HepG2 (cell line): Measurements from ENCODE around the gene PIEZO2. TPM values are rescaled to one million over a fixed set of nuclear protein-coding genes. Genes with fewer than 3 reads are reported as not detected.

Experiments used
- ATAC-seq: fragments of 200-7000 bp; cut with Tn5 transposase; 3 replicates; pipeline ENCODE4 v1.9.1; 2020; ENCODE audit warnings: mild to moderate bottlenecking, moderate library complexity
- BruUV-seq: library from RNA; stranded (reverse); fragments of 400-500 nt; replicated peaks from 2 replicates; lab custom pipeline; 2021; lab: Mats Ljungman, UMichigan
- CTCF ChIA-PET: fragments of 300-600 bp; formaldehyde crosslinking; extraction: SDS; loops from one replicate; lab custom pipeline; 2021; ENCODE audit warnings: low total read pairs, inconsistent platforms, low intra/inter-chr PET ratio; lab: Yijun Ruan, JAX
- POLR2A ChIA-PET: fragments of 350-600 bp; sonication (Branson Sonifier 250); formaldehyde crosslinking; loops from one replicate; lab custom pipeline; 2020; ENCODE audit warnings: antibody characterized with exemption, inconsistent platforms; lab: Yijun Ruan, JAX
- DNase-seq: peaks from one replicate; pipeline ENCODE4 v3.0.0-alpha.2; 2015; ENCODE audit warnings: low spot score
- FAIRE-seq: peaks from 3 replicates; lab custom pipeline; 2011; peaks lifted over from hg19 to GRCh38; lab: Jason Lieb, UNC
- H2AFZ ChIP-seq: one replicate; pipeline ENCODE4 v1.6.1; 2011; ENCODE audit warnings: low read length, inconsistent platforms
- H3K27ac ChIP-seq: fragments of 300-600 bp; 3 replicates; pipeline ENCODE4 v1.8.0; 2011; ENCODE audit warnings: mixed run types, mild to moderate bottlenecking, mixed read lengths, low read length, inconsistent platforms; ENCODE audit not compliant: insufficient read depth; ENCODE audit errors: extremely low read length
- H3K27me3 ChIP-seq, 2 experiments: fragments of 200-600 bp in 1 of 2; 2 replicates in 1 of 2; 3 replicates in 1 of 2; pipeline versions ENCODE4 v1.6.0 to v1.8.0; 2011; ENCODE audit warnings: low read length in 2 of 2, mild to moderate bottlenecking in 2 of 2, moderate library complexity in 2 of 2, inconsistent platforms in 1 of 2; ENCODE audit not compliant: insufficient read depth in 2 of 2, control insufficient read depth in 1 of 2
- H3K36me3 ChIP-seq, 2 experiments: fragments of 200-600 bp in 1 of 2; replicated peaks in 1 of 2; 2 replicates in 1 of 2; 3 replicates in 1 of 2; pipeline versions ENCODE4 v1.5.1 to v1.8.0; 2011; ENCODE audit warnings: low read length in 2 of 2, inconsistent platforms in 1 of 2; ENCODE audit not compliant: insufficient read depth in 2 of 2, control insufficient read depth in 1 of 2
- H3K4me1 ChIP-seq: 2 replicates; pipeline ENCODE4 v1.5.1; 2012; ENCODE audit warnings: low read length, inconsistent platforms; ENCODE audit not compliant: insufficient read depth
- H3K4me2 ChIP-seq: 2 replicates; pipeline ENCODE4 v1.6.0; 2011; ENCODE audit warnings: low read depth, low read length, inconsistent platforms
- H3K4me3 ChIP-seq, 3 experiments: fragments of 200-600 bp in 1 of 3; sonication (generic), shearing (Covaris generic) in 1 of 3; replicated peaks in 1 of 3; 2 replicates each; pipeline ENCODE4 v1.5.1; 2011 to 2016; ENCODE audit warnings: low read length in 3 of 3, inconsistent platforms in 2 of 3, low read depth in 2 of 3, mild to moderate bottlenecking in 2 of 3, control low read depth in 1 of 3, mixed read lengths in 1 of 3; ENCODE audit not compliant: insufficient read depth in 1 of 3
- H3K79me2 ChIP-seq: one replicate; pipeline ENCODE4 v1.6.1; 2011; ENCODE audit warnings: low read length, inconsistent platforms; ENCODE audit not compliant: insufficient read depth
- H3K9ac ChIP-seq: 2 replicates; pipeline ENCODE4 v1.6.0; 2011; ENCODE audit warnings: mild to moderate bottlenecking, low read depth, low read length, inconsistent platforms; ENCODE audit not compliant: insufficient read depth
- H3K9me3 ChIP-seq: 2 replicates; pipeline ENCODE4 v1.5.1; 2012; ENCODE audit warnings: mild to moderate bottlenecking, low read length
- H4K20me1 ChIP-seq: 2 replicates; pipeline ENCODE4 v1.6.0; 2011; ENCODE audit warnings: inconsistent platforms, mild to moderate bottlenecking, low read length, moderate library complexity; ENCODE audit not compliant: insufficient read depth
- ARID2 ChIP-seq: sonication (generic); formaldehyde crosslinking; IDR thresholded peaks from 2 replicates; pipeline ENCODE4 v1.8.1; 2022; ENCODE audit warnings: mild to moderate bottlenecking, missing genetic modification reagents, borderline replicate concordance
- GTF2F1 ChIP-seq: fragments of 150-350 bp; IDR thresholded peaks from 2 replicates; pipeline ENCODE4 v1.6.1; 2014; ENCODE audit warnings: low read length
- HMGA1 ChIP-seq: sonication (generic); formaldehyde crosslinking; conservative IDR thresholded peaks from 2 replicates; pipeline ENCODE4 v1.4.0; 2020; ENCODE audit warnings: missing genetic modification reagents
- KLF12 ChIP-seq: sonication (generic); formaldehyde crosslinking; IDR thresholded peaks from 2 replicates; pipeline ENCODE4 v1.4.0; 2020; ENCODE audit warnings: missing genetic modification reagents, borderline replicate concordance
- KLF9 ChIP-seq: IDR thresholded peaks from 2 replicates; pipeline ENCODE4 v1.6.1; 2016; ENCODE audit warnings: low read depth
- NFE2 ChIP-seq: sonication (generic); formaldehyde crosslinking; IDR thresholded peaks from 2 replicates; pipeline ENCODE4 v1.4.0; 2020; ENCODE audit warnings: missing genetic modification reagents
- RXRB ChIP-seq: IDR thresholded peaks from 2 replicates; pipeline ENCODE4 v1.6.1; 2016; ENCODE audit warnings: borderline replicate concordance, missing genetic modification reagents, missing compliant biosample characterization
- ZNF333 ChIP-seq: sonication (generic); formaldehyde crosslinking; IDR thresholded peaks from 2 replicates; pipeline ENCODE4 v1.4.0; 2020; ENCODE audit warnings: mild to moderate bottlenecking, missing genetic modification reagents, borderline replicate concordance
- ZNF674 ChIP-seq: sonication (generic); formaldehyde crosslinking; IDR thresholded peaks from 2 replicates; pipeline ENCODE4 v1.5.0; 2020; ENCODE audit warnings: low read depth, mild to moderate bottlenecking, missing genetic modification reagents
- ZNF83 ChIP-seq: sonication (generic); formaldehyde crosslinking; IDR thresholded peaks from 2 replicates; pipeline ENCODE4 v1.4.0; 2020; ENCODE audit warnings: missing genetic modification reagents, mild to moderate bottlenecking, borderline replicate concordance
- ZZZ3 ChIP-seq: sonication (generic); formaldehyde crosslinking; IDR thresholded peaks from 2 replicates; pipeline ENCODE4 v1.4.0; 2020; ENCODE audit warnings: missing genetic modification reagents, mild to moderate bottlenecking, borderline replicate concordance
- WGBS: methylation state at CpG from one replicate; pipeline ENCODE4 v1.1.6; 2017; ENCODE audit warnings: low lambda C conversion rate; 5-methylcytosine and 5-hydroxymethylcytosine counted together
- in situ Hi-C: cut with HindIII; loops from 2 replicates; pipeline ENCODE4 v1.10.0; 2017; ENCODE audit warnings: low pct_unique_long_range_greater_than_20kb; ENCODE audit not compliant: extremely low pct_ligation_motif_present
- intact Hi-C: fragments of 100-400 bp; cut with micrococcal nuclease; formaldehyde crosslinking; loops from one replicate; pipeline ENCODE4 v1.10.0; 2022; ENCODE audit not compliant: unreplicated experiment
- polyA plus RNA-seq, 8 experiments: library from polyadenylated mRNA; depleted of rRNA in 3 of 8; stranded (reverse) in 7 of 8; unstranded in 1 of 8; fragments of >200 nt; fragmentation: Illumina TruSeq in 4 of 8; extraction: Trizol in 4 of 8; gene quantifications; 2 replicates each; pipeline versions ENCODE4 v1.2.1 to v1.2.3, GENCODE V29; 2011 to 2016; ENCODE audit warnings: low read depth in 4 of 8, missing spikeins in 1 of 8, mixed read lengths in 1 of 8; ENCODE audit not compliant: insufficient read depth in 1 of 8
- total RNA-seq, 5 experiments: library from RNA; depleted of rRNA; stranded (reverse); fragments of >200 nt; fragmentation: Illumina TruSeq; extraction: Trizol; gene quantifications; 2 replicates each; pipeline ENCODE4 v1.2.3, GENCODE V29; 2016; ENCODE audit warnings: low read depth in 1 of 5
- TF ChIP-seq, protein P1 (sequence below): sonication (generic); formaldehyde crosslinking; IDR thresholded peaks from 2 replicates; pipeline ENCODE4 v1.4.0; 2020; ENCODE audit warnings: missing genetic modification reagents
- TF ChIP-seq, protein P2 (sequence below): sonication (generic); formaldehyde crosslinking; IDR thresholded peaks from 2 replicates; pipeline ENCODE4 v1.8.1; 2022; ENCODE audit warnings: mild to moderate bottlenecking, missing genetic modification reagents
- TF ChIP-seq, protein P3 (sequence below): sonication (generic); formaldehyde crosslinking; conservative IDR thresholded peaks from 2 replicates; pipeline ENCODE4 v1.8.0; 2022; ENCODE audit warnings: low read depth, missing genetic modification reagents
- TF ChIP-seq, protein P4 (sequence below): IDR thresholded peaks from 2 replicates; pipeline ENCODE4 v1.6.1; 2016; ENCODE audit warnings: low read depth, control low read depth

The PIEZO2 gene
- total and polyA plus RNA-seq, 2 of the 13 experiments (the other 11 are each of a cell fraction or from before 2014, with no cell fraction given): 15.2 to 27.2 TPM

DNA sequence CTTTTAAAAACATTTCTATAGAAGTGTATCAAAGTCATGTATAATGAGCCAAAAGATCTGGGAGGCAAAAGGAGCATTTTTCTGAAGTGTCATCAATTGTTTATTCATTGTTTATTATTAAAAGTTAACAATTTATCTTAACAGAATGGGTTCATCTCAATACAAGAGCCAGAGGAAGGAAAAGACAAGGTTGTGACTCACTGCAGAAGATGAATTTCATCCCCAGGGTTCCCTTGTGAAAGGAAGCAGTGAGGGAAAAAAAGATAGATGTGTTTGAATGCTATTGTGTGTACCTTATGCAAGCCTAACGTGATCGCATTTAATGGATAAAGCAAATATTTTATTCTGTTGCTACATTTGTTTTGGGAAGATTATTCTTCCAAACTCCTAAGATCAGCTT, 286.3 kb downstream of the PIEZO2 start:
- Histone ChIP-seq H3K9me3 (no peaks in the 10 kb centered on the region), H3K9ac (no peak overlapping the region), H3K79me2 (no peaks in the 10 kb centered on the region), H3K4me2 (no peak overlapping the region), H3K27me3 (no peaks in the 10 kb centered on the region), H2AFZ (no peak overlapping the region), H3K27ac (no peak overlapping the region), H4K20me1 (no peaks in the 10 kb centered on the region), H3K36me3 (no peaks in the 10 kb centered on the region), H3K4me3 (no peak overlapping the region), H3K4me1 (peaks cover 23% of the 10 kb centered on the region)
- WGBS: 95% methylated on average over 2 of the region's 2 CpGs
- no peak for ATAC-seq
- TF ChIP-seq ZZZ3 (CRISPR knock-in tag) (no peak), NFE2 (CRISPR knock-in tag) (no peak), KLF12 (CRISPR knock-in tag) (no peak), ZNF333 (CRISPR knock-in tag) (no peak), RXRB (no peak), KLF9 (no peak), HMGA1 (CRISPR knock-in tag) (no peak), ZNF83 (CRISPR knock-in tag) (no peak), ARID2 (no peak), GTF2F1 (no peak), ZNF674 (CRISPR knock-in tag) (no peak)
- TF ChIP-seq, protein P1, sequence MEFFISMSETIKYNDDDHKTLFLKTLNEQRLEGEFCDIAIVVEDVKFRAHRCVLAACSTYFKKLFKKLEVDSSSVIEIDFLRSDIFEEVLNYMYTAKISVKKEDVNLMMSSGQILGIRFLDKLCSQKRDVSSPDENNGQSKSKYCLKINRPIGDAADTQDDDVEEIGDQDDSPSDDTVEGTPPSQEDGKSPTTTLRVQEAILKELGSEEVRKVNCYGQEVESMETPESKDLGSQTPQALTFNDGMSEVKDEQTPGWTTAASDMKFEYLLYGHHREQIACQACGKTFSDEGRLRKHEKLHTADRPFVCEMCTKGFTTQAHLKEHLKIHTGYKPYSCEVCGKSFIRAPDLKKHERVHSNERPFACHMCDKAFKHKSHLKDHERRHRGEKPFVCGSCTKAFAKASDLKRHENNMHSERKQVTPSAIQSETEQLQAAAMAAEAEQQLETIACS (CRISPR knock-in tag): no peak
- TF ChIP-seq, protein P2, sequence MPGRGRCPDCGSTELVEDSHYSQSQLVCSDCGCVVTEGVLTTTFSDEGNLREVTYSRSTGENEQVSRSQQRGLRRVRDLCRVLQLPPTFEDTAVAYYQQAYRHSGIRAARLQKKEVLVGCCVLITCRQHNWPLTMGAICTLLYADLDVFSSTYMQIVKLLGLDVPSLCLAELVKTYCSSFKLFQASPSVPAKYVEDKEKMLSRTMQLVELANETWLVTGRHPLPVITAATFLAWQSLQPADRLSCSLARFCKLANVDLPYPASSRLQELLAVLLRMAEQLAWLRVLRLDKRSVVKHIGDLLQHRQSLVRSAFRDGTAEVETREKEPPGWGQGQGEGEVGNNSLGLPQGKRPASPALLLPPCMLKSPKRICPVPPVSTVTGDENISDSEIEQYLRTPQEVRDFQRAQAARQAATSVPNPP (CRISPR knock-in tag): no peak
- TF ChIP-seq, protein P3, sequence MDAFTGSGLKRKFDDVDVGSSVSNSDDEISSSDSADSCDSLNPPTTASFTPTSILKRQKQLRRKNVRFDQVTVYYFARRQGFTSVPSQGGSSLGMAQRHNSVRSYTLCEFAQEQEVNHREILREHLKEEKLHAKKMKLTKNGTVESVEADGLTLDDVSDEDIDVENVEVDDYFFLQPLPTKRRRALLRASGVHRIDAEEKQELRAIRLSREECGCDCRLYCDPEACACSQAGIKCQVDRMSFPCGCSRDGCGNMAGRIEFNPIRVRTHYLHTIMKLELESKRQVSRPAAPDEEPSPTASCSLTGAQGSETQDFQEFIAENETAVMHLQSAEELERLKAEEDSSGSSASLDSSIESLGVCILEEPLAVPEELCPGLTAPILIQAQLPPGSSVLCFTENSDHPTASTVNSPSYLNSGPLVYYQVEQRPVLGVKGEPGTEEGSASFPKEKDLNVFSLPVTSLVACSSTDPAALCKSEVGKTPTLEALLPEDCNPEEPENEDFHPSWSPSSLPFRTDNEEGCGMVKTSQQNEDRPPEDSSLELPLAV (CRISPR knock-in tag): no peak
- TF ChIP-seq, protein P4, sequence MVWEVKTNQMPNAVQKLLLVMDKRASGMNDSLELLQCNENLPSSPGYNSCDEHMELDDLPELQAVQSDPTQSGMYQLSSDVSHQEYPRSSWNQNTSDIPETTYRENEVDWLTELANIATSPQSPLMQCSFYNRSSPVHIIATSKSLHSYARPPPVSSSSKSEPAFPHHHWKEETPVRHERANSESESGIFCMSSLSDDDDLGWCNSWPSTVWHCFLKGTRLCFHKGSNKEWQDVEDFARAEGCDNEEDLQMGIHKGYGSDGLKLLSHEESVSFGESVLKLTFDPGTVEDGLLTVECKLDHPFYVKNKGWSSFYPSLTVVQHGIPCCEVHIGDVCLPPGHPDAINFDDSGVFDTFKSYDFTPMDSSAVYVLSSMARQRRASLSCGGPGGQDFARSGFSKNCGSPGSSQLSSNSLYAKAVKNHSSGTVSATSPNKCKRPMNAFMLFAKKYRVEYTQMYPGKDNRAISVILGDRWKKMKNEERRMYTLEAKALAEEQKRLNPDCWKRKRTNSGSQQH (CRISPR knock-in tag): no peak
- no TSS peak for BruUV-seq
- FAIRE-seq: no peak
- CTCF ChIA-PET: no interaction called here
- DNase-seq: no peak
- in situ Hi-C loops (no loop called here), intact Hi-C loops (no loop called here)
- POLR2A ChIA-PET: no interaction called here
